Testis (tissue), 3 donors: ENCODE data around the gene BCL11A. TPM values are rescaled to one million over a fixed set of nuclear protein-coding genes. Genes with fewer than 3 reads are reported as not detected.

Source experiments
- DNase-seq: peaks from one replicate; pipeline ENCODE4 v3.0.0-alpha.2; 2019
- H3K27ac ChIP-seq, 2 donors: fragments of 200-600 bp; sonication (generic); one replicate each; pipeline ENCODE4 v1.5.1; 2019
- H3K27me3 ChIP-seq: fragments of 200-600 bp; sonication (generic); one replicate; pipeline ENCODE4 v1.5.1; 2019
- H3K36me3 ChIP-seq: fragments of 200-600 bp; sonication (generic); one replicate; pipeline ENCODE4 v1.5.1; 2017; ENCODE audit warnings: low read depth; ENCODE audit errors: missing control alignments
- H3K4me1 ChIP-seq: fragments of 200-600 bp; sonication (generic); one replicate; pipeline ENCODE4 v1.5.1; 2019
- H3K4me3 ChIP-seq, 2 donors: fragments of 200-600 bp; sonication (generic); one replicate each; pipeline ENCODE4 v1.5.1; 2017 to 2019
- H3K9me3 ChIP-seq: fragments of 200-600 bp; sonication (generic); one replicate; pipeline ENCODE4 v1.5.1; 2017
- POLR2A ChIP-seq: fragments of 450-650 bp; IDR thresholded peaks from one replicate; pipeline ENCODE4 v1.6.1; 2017; ENCODE audit warnings: antibody characterized with exemption, mild to moderate bottlenecking, moderate library complexity
- WGBS, 2 donors: methylation state at CpG; one replicate each; pipeline ENCODE4 v1.1.5; 2018; 5-methylcytosine and 5-hydroxymethylcytosine counted together
- intact Hi-C: fragments of 100-400 bp; cut with DNase I; formaldehyde crosslinking; loops from one replicate; pipeline ENCODE4 v1.15.1; 2023; ENCODE audit warnings: low total_unique reads
- polyA plus RNA-seq: library from polyadenylated mRNA; stranded (reverse); fragments of 350-450 nt; fragmentation: Illumina TruSeq; extraction: RNeasy Lipid Tissue Mini Kit (QIAGEN cat#74804); gene quantifications from one replicate; pipeline ENCODE4 v1.2.3, GENCODE V29; 2014; ENCODE audit warnings: low read depth, low replicate concordance; ENCODE audit not compliant: insufficient read depth
- total RNA-seq, 2 donors: library from RNA; depleted of rRNA; stranded (reverse); fragments of >200 nt; gene quantifications; one replicate each; pipeline ENCODE4 v1.2.3, GENCODE V29; 2016
- TF ChIP-seq, protein P1 (sequence below), 3 experiments: fragments of 450-650 bp in 2 of 3; fragments of 200-600 bp in 1 of 3; sonication (generic) in 1 of 3; IDR thresholded peaks; one replicate each; pipeline ENCODE4 v1.5.1; 2016 to 2019; ENCODE audit warnings: antibody characterized with exemption in 3 of 3, mild to moderate bottlenecking in 2 of 3, moderate library complexity in 1 of 3

BCL11A gene
- total and polyA plus RNA-seq, 3 donors from 2014 or later, result 4.1 to 11.6 (median 5.1) TPM

- no peaks in the 10 kb centered on the region for H3K9me3 ChIP-seq
- no peaks in the 10 kb centered on the region for H3K36me3 ChIP-seq
- no peak overlapping the region for H3K4me3 ChIP-seq
- WGBS, 2 donors, result 63 to 70% methylated on average over 2 of the region's 2 CpGs
- no peak for DNase-seq
- no peaks in the 10 kb centered on the region for H3K4me1 ChIP-seq
- TF ChIP-seq, protein P1, sequence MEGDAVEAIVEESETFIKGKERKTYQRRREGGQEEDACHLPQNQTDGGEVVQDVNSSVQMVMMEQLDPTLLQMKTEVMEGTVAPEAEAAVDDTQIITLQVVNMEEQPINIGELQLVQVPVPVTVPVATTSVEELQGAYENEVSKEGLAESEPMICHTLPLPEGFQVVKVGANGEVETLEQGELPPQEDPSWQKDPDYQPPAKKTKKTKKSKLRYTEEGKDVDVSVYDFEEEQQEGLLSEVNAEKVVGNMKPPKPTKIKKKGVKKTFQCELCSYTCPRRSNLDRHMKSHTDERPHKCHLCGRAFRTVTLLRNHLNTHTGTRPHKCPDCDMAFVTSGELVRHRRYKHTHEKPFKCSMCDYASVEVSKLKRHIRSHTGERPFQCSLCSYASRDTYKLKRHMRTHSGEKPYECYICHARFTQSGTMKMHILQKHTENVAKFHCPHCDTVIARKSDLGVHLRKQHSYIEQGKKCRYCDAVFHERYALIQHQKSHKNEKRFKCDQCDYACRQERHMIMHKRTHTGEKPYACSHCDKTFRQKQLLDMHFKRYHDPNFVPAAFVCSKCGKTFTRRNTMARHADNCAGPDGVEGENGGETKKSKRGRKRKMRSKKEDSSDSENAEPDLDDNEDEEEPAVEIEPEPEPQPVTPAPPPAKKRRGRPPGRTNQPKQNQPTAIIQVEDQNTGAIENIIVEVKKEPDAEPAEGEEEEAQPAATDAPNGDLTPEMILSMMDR (IDR thresholded peaks at IDR 0.05), result no peak
- no peak for TF ChIP-seq POLR2A
- no peak overlapping the region for H3K27ac ChIP-seq
- H3K27me3 ChIP-seq, result no peaks in the 10 kb centered on the region
- intact Hi-C loops, result no loop called here
Observed at GRCh38 chr2:60474301-60474700, 79.2 kb downstream of the BCL11A start.

DNA sequence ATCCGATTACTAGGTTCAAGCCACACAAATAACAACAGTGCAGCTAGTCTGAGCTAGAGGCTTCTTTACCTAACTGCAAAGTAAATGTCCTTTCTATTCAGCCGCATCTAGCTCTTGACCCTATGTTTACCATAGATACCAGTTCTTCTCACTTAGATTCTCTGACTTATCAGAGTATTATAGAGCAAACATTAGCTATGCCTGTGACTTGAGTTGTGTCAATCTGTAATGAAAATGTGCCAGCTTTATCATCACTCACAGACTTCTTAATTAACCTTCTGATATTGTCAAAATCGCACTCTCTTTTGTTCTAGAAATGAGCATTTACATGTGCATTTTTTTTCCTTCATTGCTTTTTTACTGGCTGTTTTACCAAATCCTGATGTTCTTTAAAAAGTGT lies 79.9 kb downstream of the BCL11A start:
- Histone ChIP-seq H3K36me3 (no peaks in the 10 kb centered on the region), H3K9me3 (no peaks in the 10 kb centered on the region), H3K27ac (no peak overlapping the region), H3K4me1 (no peaks in the 10 kb centered on the region), H3K27me3 (no peaks in the 10 kb centered on the region), H3K4me3 (no peak overlapping the region)
- WGBS, 2 donors, result 94 to 96% methylated on average over 3 of the region's 3 CpGs
- DNase-seq, result no peak
- intact Hi-C loops, result no loop called here
- no peak for TF ChIP-seq POLR2A
- TF ChIP-seq, protein P1 (IDR thresholded peaks at IDR 0.05), result no peak

- no peak for TF ChIP-seq POLR2A
- TF ChIP-seq, protein P1 (IDR thresholded peaks at IDR 0.05), result no peak
- 83 to 96% methylated on average over 5 of the region's 5 CpGs for WGBS, 2 donors
Observed at GRCh38 chr2:60472663-60473289, 80.7 kb downstream of the BCL11A start.

GRCh38 chr2:60472041-60472440 lies 81.4 kb downstream of the BCL11A start:
- no peaks in the 10 kb centered on the region for H3K36me3 ChIP-seq
- 89 to 90% methylated on average over 5 of the region's 5 CpGs for WGBS, 2 donors
- no peak overlapping the region for H3K4me3 ChIP-seq
- H3K4me1 ChIP-seq, result no peaks in the 10 kb centered on the region
- DNase-seq, result no peak
- TF ChIP-seq, protein P1 (IDR thresholded peaks at IDR 0.05), result no peak
- no peak for TF ChIP-seq POLR2A
- no peaks in the 10 kb centered on the region for H3K27me3 ChIP-seq
- no peaks in the 10 kb centered on the region for H3K9me3 ChIP-seq
- intact Hi-C loops, result no loop called here
- H3K27ac ChIP-seq, result no peak overlapping the region

More at GRCh38 chr2:60472663-60473289, 80.7 kb downstream of the BCL11A start:
- intact Hi-C loops, result no loop called here
- Histone ChIP-seq H3K4me1 (no peaks in the 10 kb centered on the region), H3K4me3 (no peak overlapping the region), H3K27ac (no peak overlapping the region), H3K36me3 (no peaks in the 10 kb centered on the region), H3K27me3 (no peaks in the 10 kb centered on the region), H3K9me3 (no peaks in the 10 kb centered on the region)
- DNase-seq, result no peak

- Histone ChIP-seq H3K27ac (no peak overlapping the region), H3K4me1 (no peaks in the 10 kb centered on the region), H3K9me3 (no peaks in the 10 kb centered on the region), H3K27me3 (no peaks in the 10 kb centered on the region), H3K4me3 (no peak overlapping the region), H3K36me3 (no peaks in the 10 kb centered on the region)
- 83 to 86% methylated on average over 5 of the region's 5 CpGs for WGBS, 2 donors
- intact Hi-C loops, result no loop called here
- no peak for DNase-seq
- no peak for TF ChIP-seq POLR2A
- TF ChIP-seq, protein P1 (IDR thresholded peaks at IDR 0.05), result no peak
Observed at GRCh38 chr2:60470340-60470739, 83.1 kb downstream of the BCL11A start.
